DMS79 treated with DMSO at 0.1 percent for 48 hours (cell line): Measurements from ENCODE around the gene CCDC191.

Experiments
- DNase-seq: peaks from one replicate; lab custom pipeline; 2025; lab: John Stamatoyannopoulos, UW

CCDC191 gene

GRCh38 chr3:114060906-114061655 lies 4.8 kb upstream of the CCDC191 start:
- no peak for DNase-seq

GRCh38 chr3:114058646-114059045 lies 2.3 kb upstream of the CCDC191 start:
- no peak for DNase-seq

- no peak for DNase-seq
Measured at GRCh38 chr3:114057011-114057347, 653 bp upstream of the CCDC191 start.

- DNase-seq: no peak
Measured at GRCh38 chr3:114052216-114052615, 4.1 kb downstream of the CCDC191 start.

GRCh38 chr3:114043205-114043604 lies 13.1 kb downstream of the CCDC191 start:
- DNase-seq: no peak

- no peak for DNase-seq
Measured at GRCh38 chr3:114035896-114036295, 20.4 kb downstream of the CCDC191 start.

GRCh38 chr3:114034787-114035545 lies 21.4 kb downstream of the CCDC191 start:
- DNase-seq: no peak

GRCh38 chr3:114034211-114034610 lies 22.1 kb downstream of the CCDC191 start:
- no peak for DNase-seq

GRCh38 chr3:114033721-114034120 lies 22.6 kb downstream of the CCDC191 start:
- DNase-seq: no peak

GRCh38 chr3:114026331-114026730 lies 30.0 kb downstream of the CCDC191 start:
- no peak for DNase-seq

- DNase-seq: no peak
Measured at GRCh38 chr3:114025451-114025850, 30.9 kb downstream of the CCDC191 start.

- DNase-seq: no peak
Measured at GRCh38 chr3:114022145-114022802, 34.1 kb downstream of the CCDC191 start.

- DNase-seq: no peak
Measured at GRCh38 chr3:114020907-114021306, 35.4 kb downstream of the CCDC191 start.

- DNase-seq: no peak
Measured at GRCh38 chr3:114019486-114019885, 36.8 kb downstream of the CCDC191 start.

- DNase-seq: no peak
Measured at GRCh38 chr3:114014211-114014610, 42.1 kb downstream of the CCDC191 start.

GRCh38 chr3:114011059-114011797 lies 45.1 kb downstream of the CCDC191 start:
- DNase-seq: no peak

GRCh38 chr3:114005481-114005880 lies 50.8 kb downstream of the CCDC191 start:
- no peak for DNase-seq

- no peak for DNase-seq
Measured at GRCh38 chr3:113985541-113985940, 70.8 kb downstream of the CCDC191 start.

GRCh38 chr3:113983544-113983943 lies 72.8 kb downstream of the CCDC191 start:
- no peak for DNase-seq

GRCh38 chr3:113981803-113982202 lies 74.5 kb downstream of the CCDC191 start:
- no peak for DNase-seq

GRCh38 chr3:113979916-113980315 lies 76.4 kb downstream of the CCDC191 start:
- no peak for DNase-seq

- no peak for DNase-seq
Measured at GRCh38 chr3:113977822-113978221, 78.5 kb downstream of the CCDC191 start.
